SK-N-SH treated with all-trans-retinoic acid at 6 μM for 48 hours (cell line): ENCODE data around the gene KPNA1.

Source experiments
- ATAC-seq: fragments of 200-7000 bp; cut with Tn5 transposase; 3 replicates; pipeline ENCODE4 v1.9.1; 2020; ENCODE audit warnings: mild to moderate bottlenecking, moderate library complexity
- ARNTL ChIP-seq: fragments of 450-650 bp; formaldehyde crosslinking; IDR thresholded peaks from 2 replicates; pipeline ENCODE4 v1.5.0; 2020; ENCODE audit warnings: low read depth, mild to moderate bottlenecking, moderate library complexity, borderline replicate concordance
- BACH2 ChIP-seq: fragments of 250-450 bp; sonication (Bioruptor Pico); IDR thresholded peaks from 2 replicates; pipeline ENCODE4 v1.9.0; 2021; ENCODE audit warnings: mild to moderate bottlenecking, borderline replicate concordance
- ESRRG ChIP-seq: fragments of 250-450 bp; sonication (Bioruptor Pico); IDR thresholded peaks from 2 replicates; pipeline ENCODE4 v1.6.1; 2021; ENCODE audit warnings: mild to moderate bottlenecking
- ISL1 ChIP-seq: fragments of 250-450 bp; sonication (Bioruptor Pico); IDR thresholded peaks from 2 replicates; pipeline ENCODE4 v2.1.2; 2022; ENCODE audit warnings: mild to moderate bottlenecking, moderate library complexity
- PPARA ChIP-seq: fragments of 250-450 bp; sonication (Bioruptor Pico); IDR thresholded peaks from 2 replicates; pipeline ENCODE4 v1.5.0; 2020; ENCODE audit warnings: mild to moderate bottlenecking, borderline replicate concordance
- SNAI2 ChIP-seq: fragments of 250-450 bp; sonication (Bioruptor Pico); IDR thresholded peaks from 2 replicates; pipeline ENCODE4 v1.5.0; 2020; ENCODE audit warnings: mild to moderate bottlenecking, moderate library complexity
- TCF4 ChIP-seq: fragments of 250-450 bp; sonication (Bioruptor Pico); IDR thresholded peaks from 2 replicates; pipeline ENCODE4 v1.8.0; 2021; ENCODE audit warnings: mild to moderate bottlenecking, moderate library complexity, borderline replicate concordance
- TOX ChIP-seq: fragments of 250-450 bp; sonication (Bioruptor Pico); IDR thresholded peaks from 2 replicates; pipeline ENCODE4 v1.8.0; 2021; ENCODE audit warnings: mild to moderate bottlenecking, moderate library complexity, borderline replicate concordance
- ZC3H10 ChIP-seq: fragments of 250-450 bp; sonication (Bioruptor Pico); IDR thresholded peaks from 2 replicates; pipeline ENCODE4 v1.5.1; 2021; ENCODE audit warnings: mild to moderate bottlenecking, moderate library complexity
- ZFP3 ChIP-seq: fragments of 250-450 bp; sonication (Bioruptor Pico); IDR thresholded peaks from 2 replicates; pipeline ENCODE4 v1.5.0; 2020; ENCODE audit warnings: mild to moderate bottlenecking, moderate library complexity
- ZFP30 ChIP-seq: fragments of 450-650 bp; formaldehyde crosslinking; IDR thresholded peaks from 2 replicates; pipeline ENCODE4 v1.5.0; 2022; ENCODE audit warnings: mild to moderate bottlenecking, moderate library complexity
- ZNF70 ChIP-seq: fragments of 450-650 bp; formaldehyde crosslinking; IDR thresholded peaks from 2 replicates; pipeline ENCODE4 v1.5.0; 2020; ENCODE audit warnings: mild to moderate bottlenecking, moderate library complexity
- ZNF8 ChIP-seq: fragments of 450-650 bp; formaldehyde crosslinking; IDR thresholded peaks from 2 replicates; pipeline ENCODE4 v1.5.0; 2020; ENCODE audit warnings: mild to moderate bottlenecking, moderate library complexity
- TF ChIP-seq, protein P1 (sequence below): fragments of 250-450 bp; sonication (Bioruptor Pico); IDR thresholded peaks from 2 replicates; pipeline ENCODE4 v1.8.0; 2021; ENCODE audit warnings: low read depth, mild to moderate bottlenecking, moderate library complexity, borderline replicate concordance
- TF ChIP-seq, protein P2 (sequence below): fragments of 250-450 bp; sonication (Bioruptor Pico); IDR thresholded peaks from 2 replicates; pipeline ENCODE4 v1.5.1; 2021; ENCODE audit warnings: mild to moderate bottlenecking, moderate library complexity
- TF ChIP-seq, protein P3 (sequence below): fragments of 250-450 bp; sonication (Bioruptor Pico); IDR thresholded peaks from 2 replicates; pipeline ENCODE4 v1.8.0; 2020; ENCODE audit warnings: mild to moderate bottlenecking, moderate library complexity, borderline replicate concordance
- TF ChIP-seq, protein P4 (sequence below): fragments of 250-450 bp; sonication (Bioruptor Pico); IDR thresholded peaks from 2 replicates; pipeline ENCODE4 v1.5.0; 2020; ENCODE audit warnings: mild to moderate bottlenecking, moderate library complexity
- TF ChIP-seq, protein P5 (sequence below): fragments of 250-450 bp; sonication (Bioruptor Pico); IDR thresholded peaks from 2 replicates; pipeline ENCODE4 v1.5.1; 2020; ENCODE audit warnings: low read depth, mild to moderate bottlenecking, moderate library complexity

Gene KPNA1

DNA sequence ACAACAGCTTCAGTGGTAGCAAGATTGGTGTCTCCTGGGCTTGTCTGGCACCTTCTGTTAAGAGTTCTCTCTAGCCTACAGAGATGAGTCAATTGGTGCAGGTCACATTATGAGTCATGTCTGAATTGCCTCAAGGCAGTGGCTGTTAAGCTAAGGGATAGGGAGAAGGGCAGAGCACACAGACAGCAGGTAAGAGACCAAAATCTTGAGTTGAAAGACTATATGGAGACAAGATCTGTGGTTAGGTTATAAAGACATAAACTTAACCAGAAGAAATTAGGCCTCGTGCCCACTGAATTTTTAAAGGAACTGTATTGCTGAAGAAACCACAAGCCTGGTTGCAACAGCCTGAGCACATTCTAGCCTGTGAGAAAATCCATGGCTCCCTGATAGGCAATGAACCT lies 19.2 kb upstream of the KPNA1 start:
- ATAC-seq: peak; percentile 96

DNA sequence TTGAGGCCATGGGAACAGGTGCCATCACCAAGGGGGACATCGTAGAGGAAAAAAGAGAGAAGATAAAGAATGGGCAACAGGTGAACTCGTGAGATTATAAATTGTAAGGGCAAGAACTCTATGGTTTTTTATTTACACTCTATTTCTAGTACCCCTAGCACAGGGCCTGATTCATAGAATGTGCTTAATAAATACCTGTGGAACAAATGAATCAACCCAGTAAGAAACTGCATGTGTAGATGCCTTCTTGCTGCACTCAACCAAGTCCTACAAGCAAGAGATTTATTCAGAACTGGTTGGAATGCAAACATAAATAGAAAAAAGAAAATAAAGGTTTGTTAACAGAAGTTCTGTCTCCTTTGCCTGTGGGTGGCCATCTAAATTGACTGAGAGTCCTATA lies 18.7 kb upstream of the KPNA1 start:
- TF ChIP-seq PPARA: no peak
- no peak for TF ChIP-seq TCF4 (CRISPR knock-in tag)
- no peak for TF ChIP-seq ZFP30
- no peak for TF ChIP-seq TOX (CRISPR knock-in tag)
- TF ChIP-seq, protein P1, sequence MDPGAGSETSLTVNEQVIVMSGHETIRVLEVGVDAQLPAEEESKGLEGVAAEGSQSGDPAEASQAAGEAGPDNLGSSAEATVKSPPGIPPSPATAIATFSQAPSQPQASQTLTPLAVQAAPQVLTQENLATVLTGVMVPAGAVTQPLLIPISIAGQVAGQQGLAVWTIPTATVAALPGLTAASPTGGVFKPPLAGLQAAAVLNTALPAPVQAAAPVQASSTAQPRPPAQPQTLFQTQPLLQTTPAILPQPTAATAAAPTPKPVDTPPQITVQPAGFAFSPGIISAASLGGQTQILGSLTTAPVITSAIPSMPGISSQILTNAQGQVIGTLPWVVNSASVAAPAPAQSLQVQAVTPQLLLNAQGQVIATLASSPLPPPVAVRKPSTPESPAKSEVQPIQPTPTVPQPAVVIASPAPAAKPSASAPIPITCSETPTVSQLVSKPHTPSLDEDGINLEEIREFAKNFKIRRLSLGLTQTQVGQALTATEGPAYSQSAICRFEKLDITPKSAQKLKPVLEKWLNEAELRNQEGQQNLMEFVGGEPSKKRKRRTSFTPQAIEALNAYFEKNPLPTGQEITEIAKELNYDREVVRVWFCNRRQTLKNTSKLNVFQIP: no peak
- TF ChIP-seq, protein P2, sequence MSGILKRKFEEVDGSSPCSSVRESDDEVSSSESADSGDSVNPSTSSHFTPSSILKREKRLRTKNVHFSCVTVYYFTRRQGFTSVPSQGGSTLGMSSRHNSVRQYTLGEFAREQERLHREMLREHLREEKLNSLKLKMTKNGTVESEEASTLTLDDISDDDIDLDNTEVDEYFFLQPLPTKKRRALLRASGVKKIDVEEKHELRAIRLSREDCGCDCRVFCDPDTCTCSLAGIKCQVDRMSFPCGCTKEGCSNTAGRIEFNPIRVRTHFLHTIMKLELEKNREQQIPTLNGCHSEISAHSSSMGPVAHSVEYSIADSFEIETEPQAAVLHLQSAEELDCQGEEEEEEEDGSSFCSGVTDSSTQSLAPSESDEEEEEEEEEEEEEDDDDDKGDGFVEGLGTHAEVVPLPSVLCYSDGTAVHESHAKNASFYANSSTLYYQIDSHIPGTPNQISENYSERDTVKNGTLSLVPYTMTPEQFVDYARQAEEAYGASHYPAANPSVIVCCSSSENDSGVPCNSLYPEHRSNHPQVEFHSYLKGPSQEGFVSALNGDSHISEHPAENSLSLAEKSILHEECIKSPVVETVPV (CRISPR knock-in tag): no peak
- no peak for TF ChIP-seq ESRRG (CRISPR knock-in tag)
- TF ChIP-seq ARNTL (CRISPR knock-in tag): no peak
- no peak for ATAC-seq

More for the DNA sequence above, 19.2 kb upstream of the KPNA1 start:
- TF ChIP-seq SNAI2 (CRISPR knock-in tag) (no peak), ESRRG (CRISPR knock-in tag) (no peak)
- TF ChIP-seq, all 23 proteins: peak for 0

DNA sequence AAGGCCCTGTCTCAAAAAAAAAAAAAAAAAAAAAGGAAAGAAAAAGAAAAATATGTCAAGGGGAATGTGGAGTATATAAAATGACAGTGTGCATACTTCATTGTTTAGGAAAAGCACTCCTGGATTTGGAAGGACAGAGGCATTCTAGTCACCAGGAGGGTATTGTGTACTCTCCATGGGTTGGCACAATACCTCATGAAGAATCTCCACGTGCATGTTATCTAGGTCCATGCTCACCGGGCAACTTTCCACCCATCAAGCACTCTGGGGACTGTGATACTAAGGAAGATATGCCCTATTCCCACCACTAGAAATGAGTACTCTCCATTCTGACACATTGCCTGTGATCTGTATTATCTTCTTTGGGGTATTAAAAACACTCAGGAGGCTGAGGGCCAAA lies 15.4 kb upstream of the KPNA1 start:
- TF ChIP-seq, protein P3, sequence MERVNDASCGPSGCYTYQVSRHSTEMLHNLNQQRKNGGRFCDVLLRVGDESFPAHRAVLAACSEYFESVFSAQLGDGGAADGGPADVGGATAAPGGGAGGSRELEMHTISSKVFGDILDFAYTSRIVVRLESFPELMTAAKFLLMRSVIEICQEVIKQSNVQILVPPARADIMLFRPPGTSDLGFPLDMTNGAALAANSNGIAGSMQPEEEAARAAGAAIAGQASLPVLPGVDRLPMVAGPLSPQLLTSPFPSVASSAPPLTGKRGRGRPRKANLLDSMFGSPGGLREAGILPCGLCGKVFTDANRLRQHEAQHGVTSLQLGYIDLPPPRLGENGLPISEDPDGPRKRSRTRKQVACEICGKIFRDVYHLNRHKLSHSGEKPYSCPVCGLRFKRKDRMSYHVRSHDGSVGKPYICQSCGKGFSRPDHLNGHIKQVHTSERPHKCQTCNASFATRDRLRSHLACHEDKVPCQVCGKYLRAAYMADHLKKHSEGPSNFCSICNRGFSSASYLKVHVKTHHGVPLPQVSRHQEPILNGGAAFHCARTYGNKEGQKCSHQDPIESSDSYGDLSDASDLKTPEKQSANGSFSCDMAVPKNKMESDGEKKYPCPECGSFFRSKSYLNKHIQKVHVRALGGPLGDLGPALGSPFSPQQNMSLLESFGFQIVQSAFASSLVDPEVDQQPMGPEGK (CRISPR knock-in tag): no peak

DNA sequence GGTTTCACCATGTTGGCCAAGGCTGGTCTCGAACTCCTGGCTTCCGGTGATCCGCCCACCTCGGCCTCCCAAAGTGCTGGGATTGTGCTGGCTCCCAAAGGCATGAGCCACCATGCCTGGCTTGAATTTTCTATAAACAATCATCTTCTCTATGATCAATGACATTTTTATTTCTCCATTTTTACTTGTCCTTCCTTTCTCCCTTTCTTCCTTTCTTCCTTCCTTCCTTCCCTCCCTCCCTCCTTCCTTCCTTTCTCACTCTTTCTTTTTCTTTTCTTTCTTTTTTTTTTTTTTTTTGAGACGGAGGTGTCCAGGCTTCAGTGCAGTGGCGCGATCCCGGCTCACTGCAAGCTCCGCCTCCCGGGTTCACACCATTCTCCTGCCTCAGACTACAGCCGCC lies 8.6 kb upstream of the KPNA1 start:
- ATAC-seq: no peak
- TF ChIP-seq, protein P4, sequence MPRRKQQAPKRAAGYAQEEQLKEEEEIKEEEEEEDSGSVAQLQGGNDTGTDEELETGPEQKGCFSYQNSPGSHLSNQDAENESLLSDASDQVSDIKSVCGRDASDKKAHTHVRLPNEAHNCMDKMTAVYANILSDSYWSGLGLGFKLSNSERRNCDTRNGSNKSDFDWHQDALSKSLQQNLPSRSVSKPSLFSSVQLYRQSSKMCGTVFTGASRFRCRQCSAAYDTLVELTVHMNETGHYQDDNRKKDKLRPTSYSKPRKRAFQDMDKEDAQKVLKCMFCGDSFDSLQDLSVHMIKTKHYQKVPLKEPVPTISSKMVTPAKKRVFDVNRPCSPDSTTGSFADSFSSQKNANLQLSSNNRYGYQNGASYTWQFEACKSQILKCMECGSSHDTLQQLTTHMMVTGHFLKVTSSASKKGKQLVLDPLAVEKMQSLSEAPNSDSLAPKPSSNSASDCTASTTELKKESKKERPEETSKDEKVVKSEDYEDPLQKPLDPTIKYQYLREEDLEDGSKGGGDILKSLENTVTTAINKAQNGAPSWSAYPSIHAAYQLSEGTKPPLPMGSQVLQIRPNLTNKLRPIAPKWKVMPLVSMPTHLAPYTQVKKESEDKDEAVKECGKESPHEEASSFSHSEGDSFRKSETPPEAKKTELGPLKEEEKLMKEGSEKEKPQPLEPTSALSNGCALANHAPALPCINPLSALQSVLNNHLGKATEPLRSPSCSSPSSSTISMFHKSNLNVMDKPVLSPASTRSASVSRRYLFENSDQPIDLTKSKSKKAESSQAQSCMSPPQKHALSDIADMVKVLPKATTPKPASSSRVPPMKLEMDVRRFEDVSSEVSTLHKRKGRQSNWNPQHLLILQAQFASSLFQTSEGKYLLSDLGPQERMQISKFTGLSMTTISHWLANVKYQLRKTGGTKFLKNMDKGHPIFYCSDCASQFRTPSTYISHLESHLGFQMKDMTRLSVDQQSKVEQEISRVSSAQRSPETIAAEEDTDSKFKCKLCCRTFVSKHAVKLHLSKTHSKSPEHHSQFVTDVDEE (CRISPR knock-in tag): no peak
- TF ChIP-seq ISL1 (CRISPR knock-in tag): no peak
- TF ChIP-seq BACH2 (CRISPR knock-in tag): no peak
- no peak for TF ChIP-seq SNAI2 (CRISPR knock-in tag)
- no peak for TF ChIP-seq PPARA
- TF ChIP-seq ZNF8: no peak
- TF ChIP-seq ZNF70 (CRISPR knock-in tag): no peak
- TF ChIP-seq, protein P5, sequence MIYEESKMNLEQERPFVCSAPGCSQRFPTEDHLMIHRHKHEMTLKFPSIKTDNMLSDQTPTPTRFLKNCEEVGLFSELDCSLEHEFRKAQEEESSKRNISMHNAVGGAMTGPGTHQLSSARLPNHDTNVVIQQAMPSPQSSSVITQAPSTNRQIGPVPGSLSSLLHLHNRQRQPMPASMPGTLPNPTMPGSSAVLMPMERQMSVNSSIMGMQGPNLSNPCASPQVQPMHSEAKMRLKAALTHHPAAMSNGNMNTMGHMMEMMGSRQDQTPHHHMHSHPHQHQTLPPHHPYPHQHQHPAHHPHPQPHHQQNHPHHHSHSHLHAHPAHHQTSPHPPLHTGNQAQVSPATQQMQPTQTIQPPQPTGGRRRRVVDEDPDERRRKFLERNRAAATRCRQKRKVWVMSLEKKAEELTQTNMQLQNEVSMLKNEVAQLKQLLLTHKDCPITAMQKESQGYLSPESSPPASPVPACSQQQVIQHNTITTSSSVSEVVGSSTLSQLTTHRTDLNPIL (CRISPR knock-in tag): no peak
- TF ChIP-seq ESRRG (CRISPR knock-in tag): no peak
- TF ChIP-seq, protein P2 (CRISPR knock-in tag): no peak
- TF ChIP-seq ZFP3 (CRISPR knock-in tag): no peak
- no peak for TF ChIP-seq ZC3H10
- TF ChIP-seq, protein P1: no peak
- no peak for TF ChIP-seq TOX (CRISPR knock-in tag)

More for the DNA sequence above, 15.4 kb upstream of the KPNA1 start:
- no peak for ATAC-seq
